HL-60/S4 (cell line): ENCODE data around the gene C22orf31.

Experiments used
- in situ Hi-C: fragments of 300-500 bp; cut with MboI; formaldehyde crosslinking; loops from 2 replicates; pipeline ENCODE4 v1.14.3; 2022; ENCODE audit warnings: low sequenced_read_pairs

The C22orf31 gene

DNA sequence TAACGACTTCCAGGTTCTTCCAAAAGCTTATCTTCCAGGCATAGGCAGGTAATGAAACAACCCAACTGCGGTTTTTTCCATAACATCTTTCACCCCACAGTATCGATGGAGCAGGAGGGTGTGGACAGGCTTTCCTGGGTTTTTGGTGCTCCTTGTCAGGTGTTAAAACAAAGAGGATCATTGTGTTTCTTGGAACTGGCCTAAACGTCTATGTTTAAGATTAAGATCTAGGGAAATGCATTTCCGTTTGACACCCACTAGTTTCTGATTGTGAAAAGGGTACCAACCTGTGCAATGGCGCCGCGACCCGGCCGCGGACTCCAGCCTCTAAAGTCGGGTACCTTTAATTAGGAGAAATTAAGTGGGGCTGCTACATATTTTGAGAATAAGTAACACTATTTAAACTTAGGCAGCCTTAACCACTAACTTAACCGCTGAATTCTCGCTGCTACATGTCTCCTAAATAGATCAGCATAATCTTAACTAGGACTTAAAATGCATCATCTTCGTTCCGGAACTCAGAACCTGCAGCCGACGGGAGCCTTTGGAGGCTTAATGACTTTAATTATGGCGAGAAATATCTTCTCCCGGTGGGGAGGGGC lies 31.5 kb downstream of the C22orf31 start:
- in situ Hi-C loops, result loop anchor here (25.0 kb wide), 1 partner anchor 418 kb away; no protein-coding TSS in a partner anchor

DNA sequence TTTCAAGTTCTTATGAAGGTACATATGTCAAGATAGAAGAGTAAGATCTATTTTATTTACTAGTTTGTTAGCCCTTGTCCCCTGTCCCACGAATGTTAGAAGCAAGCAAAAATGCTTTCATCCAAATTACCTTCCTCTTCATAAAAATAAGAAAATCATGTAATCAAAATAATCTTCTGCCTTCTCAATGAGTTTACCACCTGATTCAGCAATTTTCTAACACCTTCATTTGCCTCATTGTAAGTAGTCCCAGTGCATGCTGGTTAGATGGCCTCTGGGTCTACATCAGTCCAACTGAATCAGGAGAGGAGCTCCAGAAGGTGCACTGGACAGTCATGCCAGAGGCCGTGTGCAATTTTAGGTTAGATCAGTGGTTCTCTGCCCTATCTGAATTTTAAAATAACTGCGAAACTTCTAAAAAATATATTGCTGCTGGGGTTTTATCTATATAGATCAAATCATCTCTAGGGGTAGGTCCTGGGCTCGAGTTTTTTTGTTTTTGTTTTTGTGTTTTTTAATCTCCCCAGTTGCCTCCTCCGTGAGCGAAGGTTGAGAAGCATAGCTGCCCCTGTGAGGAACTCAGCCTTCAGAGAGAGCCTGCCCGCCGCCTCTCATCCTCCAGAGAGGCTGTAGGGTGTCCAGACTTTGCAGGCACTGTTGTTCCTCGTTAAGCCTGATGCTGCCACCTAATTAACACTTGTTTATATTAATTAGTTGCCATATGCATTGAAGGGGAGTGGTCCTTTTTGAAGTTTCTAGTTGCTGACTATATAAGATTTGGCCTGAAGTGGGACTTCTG lies 32.2 kb downstream of the C22orf31 start:
- in situ Hi-C loops, result loop anchor here (25.0 kb wide), 1 partner anchor 417 kb away; no protein-coding TSS in a partner anchor

- in situ Hi-C loops, result loop anchor here (25.0 kb wide), 1 partner anchor 416 kb away; no protein-coding TSS in a partner anchor
Measured at GRCh38 chr22:29028468-29028867, 33.2 kb downstream of the C22orf31 start.

- in situ Hi-C loops, result loop anchor here (25.0 kb wide), 1 partner anchor 414 kb away; no protein-coding TSS in a partner anchor
Measured at GRCh38 chr22:29026579-29026978, 35.1 kb downstream of the C22orf31 start.

GRCh38 chr22:29023172-29023796 lies 38.3 kb downstream of the C22orf31 start:
- in situ Hi-C loops, result no loop called here

DNA sequence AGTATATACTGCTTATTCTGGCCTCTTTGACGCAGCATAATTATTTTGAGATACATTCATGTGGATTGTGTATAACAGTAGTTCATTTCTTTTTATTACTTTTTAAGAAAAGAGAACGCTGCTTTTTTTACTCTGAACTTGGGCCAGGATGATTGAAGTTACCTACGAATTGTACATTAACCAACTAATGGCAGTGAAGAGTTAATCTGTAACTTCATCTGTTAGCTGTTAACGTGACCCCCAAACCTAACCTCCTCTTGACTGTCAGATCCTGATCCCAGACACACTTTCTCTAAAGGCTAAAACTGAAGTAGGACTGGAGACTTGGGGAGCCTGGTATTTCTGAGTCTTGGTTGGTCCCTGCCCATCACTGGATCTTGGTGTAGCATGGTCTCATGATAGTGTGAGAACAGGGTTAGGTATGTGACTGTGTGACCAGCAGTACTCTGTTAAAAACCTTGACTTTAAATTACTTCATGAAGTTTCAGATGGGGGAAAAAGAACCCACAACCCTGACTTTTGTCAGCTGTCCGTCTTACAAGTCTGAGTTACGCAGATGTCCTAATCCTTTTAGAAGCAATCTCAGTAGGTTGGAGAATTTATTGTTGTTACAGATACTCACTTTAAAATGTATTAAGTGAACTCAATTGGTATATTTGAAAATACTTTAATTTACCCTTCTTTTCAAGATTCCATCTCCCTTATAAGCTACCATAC lies 39.4 kb downstream of the C22orf31 start:
- in situ Hi-C loops, result no loop called here

- in situ Hi-C loops, result no loop called here
Measured at GRCh38 chr22:29018293-29019189, 43.1 kb downstream of the C22orf31 start.

DNA sequence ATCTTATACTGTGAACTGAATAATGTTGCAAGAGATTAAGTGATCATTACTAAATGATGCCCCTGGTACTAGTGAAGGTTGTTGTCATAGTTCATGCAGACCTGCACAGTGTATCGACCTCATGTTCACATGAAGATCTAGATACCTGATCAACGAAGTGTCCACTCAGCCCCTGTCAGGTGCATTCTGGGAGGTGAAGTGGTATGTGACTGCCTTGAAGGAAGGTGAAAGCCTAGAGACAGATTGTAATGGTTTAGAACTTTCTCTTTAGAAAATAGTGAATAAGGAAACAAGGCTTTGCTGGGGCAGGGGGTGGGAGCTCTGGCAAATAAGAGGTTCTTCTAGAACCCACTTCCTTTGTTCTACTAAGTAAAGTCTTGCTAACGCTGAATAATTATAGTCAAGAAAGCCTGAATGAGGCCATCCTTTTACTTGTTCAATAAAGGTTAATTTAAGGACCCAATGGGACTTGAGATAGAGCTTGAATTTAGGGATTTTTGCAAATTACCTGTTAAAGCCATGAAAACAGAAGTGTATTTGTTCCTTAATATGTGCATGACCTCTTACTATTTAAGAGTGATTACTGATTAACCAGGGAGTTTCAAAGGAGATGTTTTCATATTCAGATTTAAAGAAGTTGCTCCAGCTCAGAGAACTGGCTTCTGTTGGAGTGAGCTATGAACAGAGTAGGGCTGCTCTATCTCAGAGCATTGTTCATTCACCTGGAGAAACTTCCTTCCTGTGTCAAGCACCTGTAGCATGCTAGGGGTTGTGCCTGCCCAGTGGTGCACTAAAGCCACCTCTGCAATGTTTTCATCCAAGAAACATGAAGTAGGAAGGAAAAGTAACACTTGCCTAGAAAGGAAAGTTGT lies 45.3 kb downstream of the C22orf31 start:
- in situ Hi-C loops, result no loop called here

- in situ Hi-C loops, result no loop called here
Measured at GRCh38 chr22:29014773-29015172, 46.9 kb downstream of the C22orf31 start.

GRCh38 chr22:29014293-29014692 lies 47.3 kb downstream of the C22orf31 start:
- in situ Hi-C loops, result no loop called here

DNA sequence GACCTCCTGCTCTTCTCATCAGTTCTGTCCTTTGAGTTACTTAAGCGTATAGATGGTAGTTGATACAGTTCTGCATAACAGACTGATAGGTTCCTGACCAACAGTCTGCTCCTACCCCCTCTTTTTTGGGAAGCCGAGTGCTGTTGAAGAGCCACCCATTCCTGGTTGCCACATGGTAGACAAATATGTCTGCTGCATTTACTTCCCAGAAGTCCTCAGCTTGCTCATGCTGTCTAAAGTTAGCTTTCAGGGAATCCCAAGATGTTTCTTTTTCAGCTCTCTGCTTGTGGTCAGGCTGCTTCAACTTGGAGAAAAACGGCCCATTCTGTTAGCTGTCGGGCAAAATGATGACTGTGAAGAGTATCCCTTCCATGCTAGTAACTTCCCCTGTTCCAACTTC lies 48.7 kb downstream of the C22orf31 start:
- in situ Hi-C loops, result no loop called here

DNA sequence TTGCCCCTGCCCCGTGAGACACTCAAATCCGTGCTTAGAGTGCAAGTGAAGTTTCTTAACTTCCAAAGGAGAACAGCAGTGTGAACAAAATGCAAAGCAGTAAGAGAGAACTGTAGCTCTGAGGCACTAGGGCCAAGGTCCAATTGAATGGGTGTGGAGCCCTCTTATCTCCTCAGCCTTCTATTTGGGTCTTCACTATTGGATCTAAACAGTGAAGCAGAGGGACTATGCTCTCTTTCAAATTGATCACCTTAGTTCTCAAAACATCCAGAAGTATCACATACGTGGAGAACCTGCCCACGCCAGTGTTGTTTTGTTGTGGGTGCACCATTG lies 49.6 kb downstream of the C22orf31 start:
- in situ Hi-C loops, result no loop called here

DNA sequence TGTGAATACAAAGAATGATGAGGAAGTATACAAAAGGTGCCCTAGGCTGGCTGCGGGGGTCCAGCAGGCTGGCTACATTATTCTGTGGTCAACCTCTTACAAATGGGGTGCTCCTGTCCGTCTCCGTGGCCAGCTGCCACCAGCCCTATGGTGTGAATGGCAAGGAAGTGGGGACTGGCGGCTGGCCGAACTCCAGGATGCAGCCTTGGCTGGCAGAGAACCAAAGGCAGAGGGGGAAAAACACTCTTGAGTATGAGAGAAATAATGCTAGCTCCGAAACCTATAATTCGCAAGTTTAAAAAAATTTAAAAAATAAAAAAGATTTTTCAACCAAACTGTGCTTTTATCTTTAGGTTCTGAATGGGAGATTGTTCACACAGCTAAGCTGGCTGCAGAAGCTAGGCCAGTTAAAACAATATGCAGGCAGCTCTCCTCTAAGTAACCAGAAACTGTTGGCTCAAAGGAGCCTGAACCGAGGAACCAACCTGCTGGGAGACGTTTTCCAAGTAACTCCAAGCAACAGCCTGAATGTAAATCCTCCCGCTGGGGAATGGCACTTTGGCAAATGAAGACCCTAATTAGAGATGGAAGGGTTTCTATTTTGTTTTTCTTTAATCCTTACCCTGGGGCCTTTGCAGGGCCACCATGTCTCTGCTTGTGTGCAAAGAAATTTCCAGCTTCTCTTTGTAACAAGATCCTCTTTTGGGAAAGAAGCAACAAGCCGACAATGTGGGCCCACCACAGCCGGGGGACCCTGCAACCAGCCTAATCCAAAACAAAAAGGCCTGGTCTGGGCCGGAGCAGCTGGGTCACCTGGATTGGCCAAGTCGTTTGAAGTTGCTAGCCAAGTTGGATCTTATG lies 50.2 kb downstream of the C22orf31 start:
- in situ Hi-C loops, result no loop called here

GRCh38 chr22:29009148-29009547 lies 52.5 kb downstream of the C22orf31 start:
- in situ Hi-C loops, result no loop called here
